MCF 10A (cell line): ENCODE data around the gene DAO. TPM values are rescaled to one million over a fixed set of nuclear protein-coding genes. Genes with fewer than 3 reads are reported as not detected.

Experiments
- BruUV-seq: library from RNA; stranded (reverse); fragments of 400-500 nt; replicated peaks from 2 replicates; lab custom pipeline; 2021; lab: Mats Ljungman, UMichigan
- CTCF ChIA-PET: fragments of 300-600 bp; sonication (Branson Sonifier 250); formaldehyde crosslinking; extraction: SDS; loops from one replicate; lab custom pipeline; 2021; ENCODE audit warnings: antibody characterized with exemption, inconsistent platforms; lab: Yijun Ruan, JAX
- POLR2A ChIA-PET: fragments of 300-600, 350-650 bp; sonication (Branson Sonifier 250); formaldehyde crosslinking; extraction: SDS; loops from one replicate; lab custom pipeline; 2020; ENCODE audit warnings: antibody characterized with exemption, inconsistent platforms; lab: Yijun Ruan, JAX
- DNase-seq: peaks from one replicate; pipeline ENCODE4 v3.0.0-alpha.2; 2018; ENCODE audit not compliant: unreplicated experiment
- H3K27ac Mint-ChIP-seq: one replicate; pipeline ENCODE4 v1.8.0; 2022; ENCODE audit warnings: mild to moderate bottlenecking, low read depth, mixed read lengths; ENCODE audit not compliant: unreplicated experiment
- H3K27me3 Mint-ChIP-seq: one replicate; pipeline ENCODE4 v1.8.0; 2022; ENCODE audit warnings: mixed read lengths; ENCODE audit not compliant: insufficient read depth, unreplicated experiment
- H3K36me3 Mint-ChIP-seq: one replicate; pipeline ENCODE4 v1.8.0; 2022; ENCODE audit warnings: mild to moderate bottlenecking, moderate library complexity, mixed read lengths; ENCODE audit not compliant: insufficient read depth, unreplicated experiment
- H3K4me1 Mint-ChIP-seq: one replicate; pipeline ENCODE4 v1.8.0; 2022; ENCODE audit warnings: mixed read lengths; ENCODE audit not compliant: insufficient read depth, unreplicated experiment
- H3K4me3 Mint-ChIP-seq: one replicate; pipeline ENCODE4 v1.8.0; 2022; ENCODE audit warnings: mild to moderate bottlenecking, moderate library complexity, mixed read lengths; ENCODE audit not compliant: unreplicated experiment
- H3K9me3 Mint-ChIP-seq: one replicate; pipeline ENCODE4 v1.8.0; 2022; ENCODE audit warnings: mixed read lengths; ENCODE audit not compliant: unreplicated experiment
- CTCF ChIP-seq: fragments of 200-600 bp; IDR thresholded peaks from one replicate; pipeline ENCODE4 v1.8.0; 2022; ENCODE audit warnings: antibody characterized with exemption, mild to moderate bottlenecking; ENCODE audit not compliant: unreplicated experiment
- intact Hi-C: fragments of 100-400 bp; cut with micrococcal nuclease; formaldehyde crosslinking; loops from 2 replicates; pipeline ENCODE4 v1.14.1; 2022
- total RNA-seq: library from RNA; stranded (reverse); gene quantifications from 2 replicates; pipeline ENCODE4 v1.2.3, GENCODE V29; 2022

Gene DAO
- total RNA-seq, 1 experiment from 2014 or later, result not detected

- ChIA-PET CTCF (interaction anchor here (1.2 kb wide), 1 partner anchor 12 kb away, joined by 3 read pairs; no protein-coding TSS in a partner anchor), POLR2A (no interaction called here)
- DNase-seq, result no peak
- Mint-ChIP-seq H3K4me1 (no peaks in the 10 kb centered on the region), H3K4me3 (no peak overlapping the region), H3K27ac (no peak overlapping the region), H3K9me3 (no peaks in the 10 kb centered on the region), H3K36me3 (no peaks in the 10 kb centered on the region), H3K27me3 (no peaks in the 10 kb centered on the region)
- no peak for TF ChIP-seq CTCF
- BruUV-seq, result no TSS peak
- intact Hi-C loops, result no loop called here
Measured at GRCh38 chr12:108896817-108897216, 16.9 kb downstream of the DAO start.

GRCh38 chr12:108899145-108899544 is 19.3 kb downstream of the DAO start:
- H3K27ac Mint-ChIP-seq, result no peak overlapping the region
- intact Hi-C loops, result no loop called here
- no peaks in the 10 kb centered on the region for H3K27me3 Mint-ChIP-seq
- no peak overlapping the region for H3K4me3 Mint-ChIP-seq
- no peak for TF ChIP-seq CTCF
- H3K4me1 Mint-ChIP-seq, result no peaks in the 10 kb centered on the region
- POLR2A ChIA-PET, result no interaction called here
- H3K9me3 Mint-ChIP-seq, result no peaks in the 10 kb centered on the region
- BruUV-seq, result no TSS peak
- no peak for DNase-seq
- no peaks in the 10 kb centered on the region for H3K36me3 Mint-ChIP-seq
- CTCF ChIA-PET, result interaction anchor here (0.7 kb wide), 1 partner anchor 24 kb away, joined by 3 read pairs; no protein-coding TSS in a partner anchor

GRCh38 chr12:108905725-108906124 is 25.8 kb downstream of the DAO start:
- H3K27me3 Mint-ChIP-seq, result no peaks in the 10 kb centered on the region
- no peak overlapping the region for H3K27ac Mint-ChIP-seq
- no peaks in the 10 kb centered on the region for H3K9me3 Mint-ChIP-seq
- TF ChIP-seq CTCF, result no peak
- ChIA-PET CTCF (interaction anchor here (0.7 kb wide), 1 partner anchor 17 kb away, joined by 3 read pairs; no protein-coding TSS in a partner anchor), POLR2A (no interaction called here)
- intact Hi-C loops, result no loop called here
- BruUV-seq, result no TSS peak
- DNase-seq, result no peak
- H3K4me3 Mint-ChIP-seq, result no peak overlapping the region
- no peaks in the 10 kb centered on the region for H3K36me3 Mint-ChIP-seq
- no peaks in the 10 kb centered on the region for H3K4me1 Mint-ChIP-seq

GRCh38 chr12:108906971-108907370 is 27.1 kb downstream of the DAO start:
- Mint-ChIP-seq H3K4me1 (no peaks in the 10 kb centered on the region), H3K27me3 (no peaks in the 10 kb centered on the region), H3K36me3 (no peaks in the 10 kb centered on the region), H3K27ac (no peak overlapping the region), H3K4me3 (no peak overlapping the region), H3K9me3 (no peaks in the 10 kb centered on the region)
- TF ChIP-seq CTCF, result no peak
- POLR2A ChIA-PET, result no interaction called here
- CTCF ChIA-PET, result interaction anchor here (0.6 to 1.0 kb wide), 2 partner anchors 43 to 926 kb away, joined by 3 read pairs; no protein-coding TSS in a partner anchor
- intact Hi-C loops, result no loop called here
- BruUV-seq, result no TSS peak
- no peak for DNase-seq
